H1 (cell line): ENCODE data around the gene FBXL15. TPM values are rescaled to one million over a fixed set of nuclear protein-coding genes. Genes with fewer than 3 reads are reported as not detected.
A peak's percentile ranks its signal among the peaks of the same experiment; 100 is the strongest.

Experiments
- CBX8 ChIP-seq: fragments of 300-800, 300-1000 bp; sonication (generic); IDR thresholded peaks from 2 replicates; pipeline ENCODE4 v1.7.1; 2016; ENCODE audit warnings: low read depth, low read length, borderline replicate concordance
- CHD2 ChIP-seq: IDR thresholded peaks from 2 replicates; pipeline ENCODE4 v1.6.1; 2012; ENCODE audit warnings: low read length, improper control_type of control experiment
- E2F6 ChIP-seq: IDR thresholded peaks from 2 replicates; pipeline ENCODE4 v1.6.1; 2012; ENCODE audit warnings: inconsistent platforms
- HDAC6 ChIP-seq: IDR thresholded peaks from one replicate; pipeline ENCODE4 v1.7.1; 2012; ENCODE audit warnings: low read depth, mild to moderate bottlenecking, inconsistent platforms, low read length, moderate library complexity
- KDM5A ChIP-seq: fragments of 200-600 bp; IDR thresholded peaks from 2 replicates; pipeline ENCODE4 v1.7.1; 2012; ENCODE audit warnings: mild to moderate bottlenecking, low read length, inconsistent platforms, mixed read lengths
- polyA plus RNA-seq, 7 experiments: library from polyadenylated mRNA; depleted of rRNA in 3 of 7; stranded (reverse) in 5 of 7; unstranded in 2 of 7; fragments of >200 nt in 5 of 7; fragments of 200-250 nt in 2 of 7; gene quantifications; 1 replicate in 5 of 7; 2 replicates in 1 of 7; 4 replicates in 1 of 7; pipeline versions ENCODE4 v1.2.1 to v1.2.3, GENCODE V29; 2011 to 2013; ENCODE audit warnings: missing spikeins in 2 of 7, mixed read lengths in 2 of 7
- total RNA-seq: library from RNA; stranded (reverse); fragmentation: NEBNext Ultra II Directional; extraction: Animal tissue kit (Norgen Biotek cat#: 25700); gene quantifications from 2 replicates; pipeline ENCODE4 v1.2.1, GENCODE V29; 2021
- TF ChIP-seq, protein P1 (sequence below), 3 experiments: IDR thresholded peaks; 1 replicate in 2 of 3; 2 replicates in 1 of 3; pipeline versions ENCODE4 v1.5.1 to v1.6.1; 2011; ENCODE audit warnings: low read length in 3 of 3, mild to moderate bottlenecking in 3 of 3, inconsistent platforms in 2 of 3, low read depth in 1 of 3, moderate library complexity in 1 of 3; ENCODE audit not compliant: insufficient read depth in 1 of 3; ENCODE audit errors: control extremely low read depth in 1 of 3
- TF ChIP-seq, protein P2 (sequence below): IDR thresholded peaks from 2 replicates; pipeline ENCODE4 v1.6.1; 2012; ENCODE audit warnings: low read length, inconsistent platforms

FBXL15 gene
- total and polyA plus RNA-seq, 2 of the 8 experiments (the other 6 are each of a cell fraction or from before 2014, with no cell fraction given): 11.3 to 22.6 TPM

- TF ChIP-seq, protein P1, sequence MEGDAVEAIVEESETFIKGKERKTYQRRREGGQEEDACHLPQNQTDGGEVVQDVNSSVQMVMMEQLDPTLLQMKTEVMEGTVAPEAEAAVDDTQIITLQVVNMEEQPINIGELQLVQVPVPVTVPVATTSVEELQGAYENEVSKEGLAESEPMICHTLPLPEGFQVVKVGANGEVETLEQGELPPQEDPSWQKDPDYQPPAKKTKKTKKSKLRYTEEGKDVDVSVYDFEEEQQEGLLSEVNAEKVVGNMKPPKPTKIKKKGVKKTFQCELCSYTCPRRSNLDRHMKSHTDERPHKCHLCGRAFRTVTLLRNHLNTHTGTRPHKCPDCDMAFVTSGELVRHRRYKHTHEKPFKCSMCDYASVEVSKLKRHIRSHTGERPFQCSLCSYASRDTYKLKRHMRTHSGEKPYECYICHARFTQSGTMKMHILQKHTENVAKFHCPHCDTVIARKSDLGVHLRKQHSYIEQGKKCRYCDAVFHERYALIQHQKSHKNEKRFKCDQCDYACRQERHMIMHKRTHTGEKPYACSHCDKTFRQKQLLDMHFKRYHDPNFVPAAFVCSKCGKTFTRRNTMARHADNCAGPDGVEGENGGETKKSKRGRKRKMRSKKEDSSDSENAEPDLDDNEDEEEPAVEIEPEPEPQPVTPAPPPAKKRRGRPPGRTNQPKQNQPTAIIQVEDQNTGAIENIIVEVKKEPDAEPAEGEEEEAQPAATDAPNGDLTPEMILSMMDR (IDR thresholded peaks at IDR 0.05; ENCODE audit: control extremely low read depth in 1 of 3, insufficient read depth in 1 of 3, low read depth in 1 of 3, low read length in 3 of 3): no peak
- TF ChIP-seq CBX8 (no peak), KDM5A (no peak), E2F6 (peak; percentile 48; the same call in 1 of the 2 replicates), CHD2 (no peak), HDAC6 (no peak)
- TF ChIP-seq, protein P2, sequence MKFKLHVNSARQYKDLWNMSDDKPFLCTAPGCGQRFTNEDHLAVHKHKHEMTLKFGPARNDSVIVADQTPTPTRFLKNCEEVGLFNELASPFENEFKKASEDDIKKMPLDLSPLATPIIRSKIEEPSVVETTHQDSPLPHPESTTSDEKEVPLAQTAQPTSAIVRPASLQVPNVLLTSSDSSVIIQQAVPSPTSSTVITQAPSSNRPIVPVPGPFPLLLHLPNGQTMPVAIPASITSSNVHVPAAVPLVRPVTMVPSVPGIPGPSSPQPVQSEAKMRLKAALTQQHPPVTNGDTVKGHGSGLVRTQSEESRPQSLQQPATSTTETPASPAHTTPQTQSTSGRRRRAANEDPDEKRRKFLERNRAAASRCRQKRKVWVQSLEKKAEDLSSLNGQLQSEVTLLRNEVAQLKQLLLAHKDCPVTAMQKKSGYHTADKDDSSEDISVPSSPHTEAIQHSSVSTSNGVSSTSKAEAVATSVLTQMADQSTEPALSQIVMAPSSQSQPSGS: 0 out of 2 replicates have a peak, but pooled peaks have one; percentile 15
- TF ChIP-seq, all 59 proteins: peak for 8
Observed at GRCh38 chr10:102418622-102419268, 1.9 kb upstream of the FBXL15 start, which contains the start of gene PSD (continued).
